ENCODE data around the gene PTCH1. TPM values are rescaled to one million over a fixed set of nuclear protein-coding genes. Genes with fewer than 3 reads are reported as not detected.

Gene PTCH1
- total and polyA plus RNA-seq, 10 of the 15 experiments (the other 5 are each of a cell fraction or from before 2014, with no cell fraction given) = 0.16 to 6.1 (median 2.6) TPM

DNA sequence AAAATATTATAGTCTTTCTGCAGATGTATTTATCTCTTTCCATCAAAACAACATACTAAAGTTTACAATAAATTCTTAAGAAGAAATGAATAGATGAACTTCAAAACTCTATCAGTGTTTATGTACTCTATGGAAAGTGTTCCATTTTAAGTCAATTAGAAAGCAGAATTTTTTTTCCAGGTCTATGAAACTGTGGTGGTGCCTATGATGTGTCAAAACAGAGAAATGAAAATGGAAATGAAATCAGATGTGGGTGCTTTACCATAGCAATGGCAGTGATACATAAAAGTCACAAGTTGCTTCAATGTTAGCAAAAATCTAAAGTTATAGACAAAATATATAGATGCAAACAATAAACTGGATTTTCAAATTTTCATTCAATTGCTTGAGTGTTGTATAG lies 97.3 kb downstream of the PTCH1 start (continued):
- TF ChIP-seq EP300 (IDR thresholded peaks at IDR 0.05; ENCODE audit: borderline replicate concordance in 1 of 2, control insufficient read depth in 1 of 2, low read depth in 2 of 2, low read length in 2 of 2) (no peak), WRNIP1 (IDR thresholded peaks at IDR 0.05; ENCODE audit: borderline replicate concordance, low read depth, low read length) (no peak), TBL1XR1 (IDR thresholded peaks at IDR 0.05; ENCODE audit: low read depth, low read length) (no peak), TCF12 (IDR thresholded peaks at IDR 0.05; ENCODE audit: low read depth, low read length) (no peak), STAT1 (conservative IDR thresholded peaks at IDR 0.05) (no peak), ZBED1 (IDR thresholded peaks at IDR 0.05; ENCODE audit: borderline replicate concordance) (no peak)

DNA sequence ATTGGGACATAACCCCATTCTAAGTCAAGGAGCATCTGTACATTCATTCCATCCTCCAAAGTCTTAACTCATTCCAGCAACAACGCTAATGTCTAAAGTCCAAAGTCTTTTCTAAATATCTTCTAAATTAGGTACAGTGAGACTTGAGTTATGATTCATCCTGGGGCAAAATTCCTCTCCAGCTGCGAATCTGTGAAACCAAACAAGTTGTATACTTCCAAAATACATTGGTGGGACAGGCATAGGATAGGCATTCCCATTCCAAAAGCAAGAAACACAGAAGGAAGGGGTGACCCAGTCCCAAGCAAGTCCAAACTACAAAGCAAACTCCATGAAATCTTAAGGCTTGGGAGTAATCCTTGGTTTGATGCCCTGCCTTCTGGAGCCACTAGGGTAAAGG lies 101.6 kb downstream of the PTCH1 start:
- in situ Hi-C loops (cut with MboI) (no loop called here), intact Hi-C loops (cut with micrococcal nuclease; ENCODE audit: unreplicated experiment) (no loop called here)
- Histone ChIP-seq H3K4me2 (ENCODE audit: control insufficient read depth, insufficient read depth) (no peak overlapping the region), H4K20me1 (ENCODE audit: control insufficient read depth, insufficient read depth) (no peaks in the 10 kb centered on the region), H3K9me3 (replicated peaks; ENCODE audit: control insufficient read depth, insufficient read depth, low read length) (no peaks in the 10 kb centered on the region), H3K9ac (ENCODE audit: control insufficient read depth, insufficient read depth, low read length) (no peak overlapping the region), H3K27ac (ENCODE audit: control insufficient read depth, insufficient read depth) (no peak overlapping the region), H3K36me3 (ENCODE audit: control insufficient read depth in 2 of 2, insufficient read depth in 2 of 2, low read length in 1 of 2) (no peaks in the 10 kb centered on the region), H3K27me3 (replicated peaks in 1 of 2; ENCODE audit: control insufficient read depth in 2 of 2, insufficient read depth in 2 of 2, low read length in 1 of 2) (no peaks in the 10 kb centered on the region), H3K79me2 (ENCODE audit: control insufficient read depth, insufficient read depth, low read length) (no peaks in the 10 kb centered on the region), H3K4me3 (no peak overlapping the region), H3K4me1 (ENCODE audit: control insufficient read depth, insufficient read depth, low read length) (peaks cover 4% of the 10 kb centered on the region), H2AFZ (ENCODE audit: control insufficient read depth, low read depth, low read length) (no peak overlapping the region)
- ATAC-seq (no peak), DNase-seq (ENCODE audit: low read depth, low spot score) (no peak), FAIRE-seq (no peak)
- BruUV-seq (replicated peaks) = no TSS peak
- RAD21 ChIA-PET (ENCODE audit: unreplicated experiment) = no interaction called here
- SMC1A ChIA-PET (ENCODE audit: uncharacterized antibody, unreplicated experiment) = no interaction called here
- CTCF ChIA-PET = no interaction called here
- POLR2A ChIA-PET = interaction anchor here (0.7 kb wide), 1 partner anchor 47 kb away, joined by 3 read pairs; no protein-coding TSS in a partner anchor
- 65% methylated on average over 2 of the region's 2 CpGs for WGBS (ENCODE audit: insufficient coverage, insufficient replicate concordance, low lambda C conversion rate, missing lambda C conversion rate)
- no peak for TF ChIP-seq SMARCA5 (IDR thresholded peaks at IDR 0.05)
- TF ChIP-seq POLR2A (IDR thresholded peaks at IDR 0.05; ENCODE audit: low read depth, low read length) = no peak
- TF ChIP-seq RFX5 (IDR thresholded peaks at IDR 0.05; ENCODE audit: low read depth, low read length) = no peak
- TF ChIP-seq, protein P1, sequence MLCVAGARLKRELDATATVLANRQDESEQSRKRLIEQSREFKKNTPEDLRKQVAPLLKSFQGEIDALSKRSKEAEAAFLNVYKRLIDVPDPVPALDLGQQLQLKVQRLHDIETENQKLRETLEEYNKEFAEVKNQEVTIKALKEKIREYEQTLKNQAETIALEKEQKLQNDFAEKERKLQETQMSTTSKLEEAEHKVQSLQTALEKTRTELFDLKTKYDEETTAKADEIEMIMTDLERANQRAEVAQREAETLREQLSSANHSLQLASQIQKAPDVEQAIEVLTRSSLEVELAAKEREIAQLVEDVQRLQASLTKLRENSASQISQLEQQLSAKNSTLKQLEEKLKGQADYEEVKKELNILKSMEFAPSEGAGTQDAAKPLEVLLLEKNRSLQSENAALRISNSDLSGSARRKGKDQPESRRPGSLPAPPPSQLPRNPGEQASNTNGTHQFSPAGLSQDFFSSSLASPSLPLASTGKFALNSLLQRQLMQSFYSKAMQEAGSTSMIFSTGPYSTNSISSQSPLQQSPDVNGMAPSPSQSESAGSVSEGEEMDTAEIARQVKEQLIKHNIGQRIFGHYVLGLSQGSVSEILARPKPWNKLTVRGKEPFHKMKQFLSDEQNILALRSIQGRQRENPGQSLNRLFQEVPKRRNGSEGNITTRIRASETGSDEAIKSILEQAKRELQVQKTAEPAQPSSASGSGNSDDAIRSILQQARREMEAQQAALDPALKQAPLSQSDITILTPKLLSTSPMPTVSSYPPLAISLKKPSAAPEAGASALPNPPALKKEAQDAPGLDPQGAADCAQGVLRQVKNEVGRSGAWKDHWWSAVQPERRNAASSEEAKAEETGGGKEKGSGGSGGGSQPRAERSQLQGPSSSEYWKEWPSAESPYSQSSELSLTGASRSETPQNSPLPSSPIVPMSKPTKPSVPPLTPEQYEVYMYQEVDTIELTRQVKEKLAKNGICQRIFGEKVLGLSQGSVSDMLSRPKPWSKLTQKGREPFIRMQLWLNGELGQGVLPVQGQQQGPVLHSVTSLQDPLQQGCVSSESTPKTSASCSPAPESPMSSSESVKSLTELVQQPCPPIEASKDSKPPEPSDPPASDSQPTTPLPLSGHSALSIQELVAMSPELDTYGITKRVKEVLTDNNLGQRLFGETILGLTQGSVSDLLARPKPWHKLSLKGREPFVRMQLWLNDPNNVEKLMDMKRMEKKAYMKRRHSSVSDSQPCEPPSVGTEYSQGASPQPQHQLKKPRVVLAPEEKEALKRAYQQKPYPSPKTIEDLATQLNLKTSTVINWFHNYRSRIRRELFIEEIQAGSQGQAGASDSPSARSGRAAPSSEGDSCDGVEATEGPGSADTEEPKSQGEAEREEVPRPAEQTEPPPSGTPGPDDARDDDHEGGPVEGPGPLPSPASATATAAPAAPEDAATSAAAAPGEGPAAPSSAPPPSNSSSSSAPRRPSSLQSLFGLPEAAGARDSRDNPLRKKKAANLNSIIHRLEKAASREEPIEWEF (IDR thresholded peaks at IDR 0.05; ENCODE audit: insufficient replicate concordance, low read depth, low read length) = no peak
- no peak for TF ChIP-seq IKZF2 (IDR thresholded peaks at IDR 0.05)
- TF ChIP-seq, protein P2, sequence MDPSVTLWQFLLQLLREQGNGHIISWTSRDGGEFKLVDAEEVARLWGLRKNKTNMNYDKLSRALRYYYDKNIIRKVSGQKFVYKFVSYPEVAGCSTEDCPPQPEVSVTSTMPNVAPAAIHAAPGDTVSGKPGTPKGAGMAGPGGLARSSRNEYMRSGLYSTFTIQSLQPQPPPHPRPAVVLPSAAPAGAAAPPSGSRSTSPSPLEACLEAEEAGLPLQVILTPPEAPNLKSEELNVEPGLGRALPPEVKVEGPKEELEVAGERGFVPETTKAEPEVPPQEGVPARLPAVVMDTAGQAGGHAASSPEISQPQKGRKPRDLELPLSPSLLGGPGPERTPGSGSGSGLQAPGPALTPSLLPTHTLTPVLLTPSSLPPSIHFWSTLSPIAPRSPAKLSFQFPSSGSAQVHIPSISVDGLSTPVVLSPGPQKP (IDR thresholded peaks at IDR 0.05; ENCODE audit: low read depth, low read length) = no peak
- TF ChIP-seq, protein P3, sequence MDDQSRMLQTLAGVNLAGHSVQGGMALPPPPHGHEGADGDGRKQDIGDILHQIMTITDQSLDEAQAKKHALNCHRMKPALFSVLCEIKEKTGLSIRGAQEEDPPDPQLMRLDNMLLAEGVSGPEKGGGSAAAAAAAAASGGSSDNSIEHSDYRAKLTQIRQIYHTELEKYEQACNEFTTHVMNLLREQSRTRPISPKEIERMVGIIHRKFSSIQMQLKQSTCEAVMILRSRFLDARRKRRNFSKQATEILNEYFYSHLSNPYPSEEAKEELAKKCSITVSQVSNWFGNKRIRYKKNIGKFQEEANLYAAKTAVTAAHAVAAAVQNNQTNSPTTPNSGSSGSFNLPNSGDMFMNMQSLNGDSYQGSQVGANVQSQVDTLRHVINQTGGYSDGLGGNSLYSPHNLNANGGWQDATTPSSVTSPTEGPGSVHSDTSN (IDR thresholded peaks at IDR 0.05; ENCODE audit: insufficient replicate concordance, low read depth, low read length) = no peak
- TF ChIP-seq RAD21 (IDR thresholded peaks at IDR 0.05; ENCODE audit: insufficient read depth, low read depth, low read length) = no peak

Data from GM12878 (cell line).